SK-N-DZ (cell line): Measurements from ENCODE around the gene KIF1A.

Experiments
- DNase-seq: peaks from one replicate; pipeline ENCODE4 v3.0.0-alpha.2; 2015; ENCODE audit warnings: low spot score

The KIF1A gene

GRCh38 chr2:240736281-240737250 is 83.5 kb downstream of the KIF1A start:
- no peak for DNase-seq

- DNase-seq, result no peak
These were observed 84.5 kb downstream of the KIF1A start for GRCh38 chr2:240735476-240735875.

- no peak for DNase-seq
These were observed 85.3 kb downstream of the KIF1A start for GRCh38 chr2:240734756-240735155.

GRCh38 chr2:240733803-240734495 is 86.1 kb downstream of the KIF1A start:
- no peak for DNase-seq

- no peak for DNase-seq
These were observed 87.0 kb downstream of the KIF1A start for GRCh38 chr2:240732911-240733622.

GRCh38 chr2:240732184-240732583 is 87.8 kb downstream of the KIF1A start:
- DNase-seq, result no peak

GRCh38 chr2:240731178-240731545 is 88.9 kb downstream of the KIF1A start:
- DNase-seq, result no peak

- no peak for DNase-seq
These were observed 89.4 kb downstream of the KIF1A start for GRCh38 chr2:240730501-240731177.

GRCh38 chr2:240728827-240729226 is 91.2 kb downstream of the KIF1A start:
- peak; percentile 79 for DNase-seq

GRCh38 chr2:240728361-240728760 is 91.7 kb downstream of the KIF1A start:
- DNase-seq, result no peak

- no peak for DNase-seq
These were observed 92.1 kb downstream of the KIF1A start for GRCh38 chr2:240727913-240728312.

GRCh38 chr2:240727439-240727838 is 92.6 kb downstream of the KIF1A start:
- no peak for DNase-seq

GRCh38 chr2:240726876-240727275 is 93.1 kb downstream of the KIF1A start:
- DNase-seq, result no peak

- DNase-seq, result no peak
These were observed 94.3 kb downstream of the KIF1A start for GRCh38 chr2:240725671-240726070.

GRCh38 chr2:240725266-240725665 is 94.8 kb downstream of the KIF1A start:
- no peak for DNase-seq

- no peak for DNase-seq
These were observed 95.6 kb downstream of the KIF1A start for GRCh38 chr2:240724431-240724830.

GRCh38 chr2:240723851-240724250 is 96.2 kb downstream of the KIF1A start:
- DNase-seq, result no peak

GRCh38 chr2:240722796-240723735 is 97.0 kb downstream of the KIF1A start:
- DNase-seq, result no peak

- DNase-seq, result no peak
These were observed 97.6 kb downstream of the KIF1A start for GRCh38 chr2:240722376-240722775.

GRCh38 chr2:240721596-240722180 is 98.3 kb downstream of the KIF1A start:
- DNase-seq, result no peak
